Stimulated activated CD4-positive, alpha-beta T cell treated with anti-CD3 and anti-CD28 coated beads, Interleukin-1b, Interleukin-23, amount 100 ng/mL, for 48 hours (primary cell): ENCODE measurements around the gene SNAP29.
"Not testable (repeated sequence)": the region's sequence is repeated elsewhere in the genome, so short reads cannot be mapped to it uniquely, and the experiment has no call there.

ENCODE experiments used
- DNase-seq: peaks from one replicate; pipeline ENCODE4 v3.0.0-alpha.2; 2020

The SNAP29 gene

GRCh38 chr22:20867179-20868024 is 8.6 kb downstream of the SNAP29 start:
- DNase-seq: no peak

- DNase-seq: no peak
These were observed 9.5 kb downstream of the SNAP29 start for GRCh38 chr22:20868025-20868962.

- DNase-seq: no peak
These were observed 10.4 kb downstream of the SNAP29 start for GRCh38 chr22:20869234-20869633.

- DNase-seq: no peak
These were observed 14.4 kb downstream of the SNAP29 start for GRCh38 chr22:20873214-20873613.

GRCh38 chr22:20875296-20875695 is 16.5 kb downstream of the SNAP29 start:
- no peak for DNase-seq

GRCh38 chr22:20877715-20878114 is 18.9 kb downstream of the SNAP29 start:
- DNase-seq: no peak

GRCh38 chr22:20881231-20881630 is 22.4 kb downstream of the SNAP29 start:
- DNase-seq: no peak

GRCh38 chr22:20881869-20882815 is 23.3 kb downstream of the SNAP29 start:
- DNase-seq: no peak

GRCh38 chr22:20882855-20883254 is 24.0 kb downstream of the SNAP29 start:
- DNase-seq: no peak

- no peak for DNase-seq
These were observed 25.6 kb downstream of the SNAP29 start for GRCh38 chr22:20884454-20884853.

GRCh38 chr22:20885017-20885556 is 26.3 kb downstream of the SNAP29 start:
- DNase-seq: no peak

GRCh38 chr22:20885557-20886323 is 26.9 kb downstream of the SNAP29 start:
- peak; percentile 27 for DNase-seq

- no peak for DNase-seq
These were observed 28.6 kb downstream of the SNAP29 start for GRCh38 chr22:20887375-20887774.

- DNase-seq: no peak
These were observed 30.4 kb downstream of the SNAP29 start for GRCh38 chr22:20889025-20889704.

- no peak for DNase-seq
These were observed 31.2 kb downstream of the SNAP29 start for GRCh38 chr22:20889904-20890540.

GRCh38 chr22:20890975-20891374 is 32.2 kb downstream of the SNAP29 start:
- DNase-seq: no peak

- not testable (repeated sequence) for DNase-seq
These were observed 38.9 kb downstream of the SNAP29 start for GRCh38 chr22:20897737-20898136.

- DNase-seq: no peak
These were observed 41.1 kb downstream of the SNAP29 start for GRCh38 chr22:20899827-20900423.

GRCh38 chr22:20901093-20902033 is 42.6 kb downstream of the SNAP29 start:
- not testable (repeated sequence) for DNase-seq
